Mesodermal cell (in vitro differentiated cells): ENCODE data around the gene PCSK5.
"Not testable (repeated sequence)": the region's sequence is repeated elsewhere in the genome, so short reads cannot be mapped to it uniquely, and the experiment has no call there.

ENCODE experiments used
- H3K27ac ChIP-seq: 2 replicates; pipeline ENCODE4 v1.7.0; 2013; ENCODE audit warnings: mild to moderate bottlenecking, low read depth, low read length, moderate library complexity; ENCODE audit not compliant: severe bottlenecking
- H3K36me3 ChIP-seq: 2 replicates; pipeline ENCODE4 v1.7.1; 2013; ENCODE audit warnings: mild to moderate bottlenecking, low read length, moderate library complexity; ENCODE audit not compliant: control insufficient read depth, insufficient read depth
- H3K4me1 ChIP-seq: one replicate; pipeline ENCODE4 v1.7.1; 2013; ENCODE audit warnings: mild to moderate bottlenecking, low read length; ENCODE audit not compliant: insufficient read depth, control insufficient read depth, poor library complexity, severe bottlenecking
- H3K4me3 ChIP-seq: 2 replicates; pipeline ENCODE4 v1.7.0; 2013; ENCODE audit warnings: low read length, control low read depth, mild to moderate bottlenecking; ENCODE audit not compliant: insufficient read depth, poor library complexity, severe bottlenecking; ENCODE audit errors: extremely low read depth
- H3K9me3 ChIP-seq: 2 replicates; pipeline ENCODE4 v1.7.1; 2013; ENCODE audit warnings: mild to moderate bottlenecking, low read length, moderate library complexity; ENCODE audit not compliant: control insufficient read depth
- WGBS, 2 experiments: methylation state at CpG; one replicate each; pipeline ENCODE4 v1.1.5; 2013; ENCODE audit warnings: missing lambda C conversion rate in 2 of 2; ENCODE audit not compliant: insufficient coverage in 2 of 2; 5-methylcytosine and 5-hydroxymethylcytosine counted together

PCSK5 gene

GRCh38 chr9:76294301-76294700, 403.8 kb downstream of the PCSK5 start:
- Histone ChIP-seq H3K9me3 (no peaks in the 10 kb centered on the region), H3K27ac (no peak overlapping the region), H3K4me1 (peaks cover 3% of the 10 kb centered on the region), H3K36me3 (no peaks in the 10 kb centered on the region), H3K4me3 (no peak overlapping the region)
- 71 to 100% methylated on average over 1 to 3 of the region's 5 CpGs for WGBS, 2 experiments

GRCh38 chr9:76296561-76297310, 406.3 kb downstream of the PCSK5 start:
- Histone ChIP-seq H3K27ac (no peak overlapping the region), H3K4me1 (peaks cover 3% of the 10 kb centered on the region), H3K4me3 (no peak overlapping the region), H3K9me3 (no peaks in the 10 kb centered on the region), H3K36me3 (no peaks in the 10 kb centered on the region)
- 83 to 92% methylated on average over 7 to 8 of the region's 11 CpGs for WGBS, 2 experiments

- no peak overlapping the region for H3K27ac ChIP-seq
Observed at GRCh38 chr9:76297721-76298239, 407.3 kb downstream of the PCSK5 start.

GRCh38 chr9:76298521-76299144, 408.2 kb downstream of the PCSK5 start:
- Histone ChIP-seq H3K4me3 (no peak overlapping the region), H3K36me3 (no peaks in the 10 kb centered on the region), H3K4me1 (peaks cover 7% of the 10 kb centered on the region), H3K9me3 (no peaks in the 10 kb centered on the region), H3K27ac (no peak overlapping the region)
- WGBS, 2 experiments, result 20% methylated on average over 1 of the region's 3 CpGs; no CpG with 5 or more reads in 1 of the 2 experiments

More at GRCh38 chr9:76297721-76298239, 407.3 kb downstream of the PCSK5 start:
- Histone ChIP-seq H3K4me1 (peaks cover 7% of the 10 kb centered on the region), H3K4me3 (no peak overlapping the region), H3K36me3 (no peaks in the 10 kb centered on the region), H3K9me3 (no peaks in the 10 kb centered on the region)
- 83 to 86% methylated on average over 12 to 13 of the region's 14 CpGs for WGBS, 2 experiments

- no peaks in the 10 kb centered on the region for H3K9me3 ChIP-seq
Observed at GRCh38 chr9:76302543-76302942, 412.1 kb downstream of the PCSK5 start.

GRCh38 chr9:76302947-76303550, 412.6 kb downstream of the PCSK5 start:
- Histone ChIP-seq H3K36me3 (no peaks in the 10 kb centered on the region), H3K4me3 (no peak overlapping the region)
- WGBS, 2 experiments, result no CpG with 5 or more reads among the region's 3 CpGs

More at GRCh38 chr9:76302543-76302942, 412.1 kb downstream of the PCSK5 start:
- H3K36me3 ChIP-seq, result no peaks in the 10 kb centered on the region
- no peak overlapping the region for H3K27ac ChIP-seq
- no peak overlapping the region for H3K4me3 ChIP-seq
- 67 to 100% methylated on average over 1 of the region's 3 CpGs for WGBS, 2 experiments
- peaks cover 4% of the 10 kb centered on the region for H3K4me1 ChIP-seq

GRCh38 chr9:76307047-76307446, 416.6 kb downstream of the PCSK5 start:
- not testable (repeated sequence) for H3K9me3 ChIP-seq, H3K36me3 ChIP-seq, H3K27ac ChIP-seq, H3K4me3 ChIP-seq, H3K4me1 ChIP-seq
- 16 to 29% methylated on average over 5 of the region's 7 CpGs for WGBS, 2 experiments

More at GRCh38 chr9:76302947-76303550, 412.6 kb downstream of the PCSK5 start:
- Histone ChIP-seq H3K4me1 (peaks cover 4% of the 10 kb centered on the region), H3K9me3 (no peaks in the 10 kb centered on the region), H3K27ac (no peak overlapping the region)

GRCh38 chr9:76310577-76310976, 420.1 kb downstream of the PCSK5 start:
- no peaks in the 10 kb centered on the region for H3K36me3 ChIP-seq
- no peak overlapping the region for H3K27ac ChIP-seq
- no peaks in the 10 kb centered on the region for H3K4me1 ChIP-seq
- H3K9me3 ChIP-seq, result no peaks in the 10 kb centered on the region
- no peak overlapping the region for H3K4me3 ChIP-seq
- WGBS, 2 experiments, result 93 to 98% methylated on average over 6 to 7 of the region's 7 CpGs

- Histone ChIP-seq H3K27ac (no peak overlapping the region), H3K4me3 (no peak overlapping the region), H3K36me3 (no peaks in the 10 kb centered on the region), H3K4me1 (no peaks in the 10 kb centered on the region), H3K9me3 (no peaks in the 10 kb centered on the region)
- WGBS, 2 experiments, result 80 to 92% methylated on average over 2 of the region's 5 CpGs
Observed at GRCh38 chr9:76310991-76311390, 420.5 kb downstream of the PCSK5 start.

GRCh38 chr9:76311537-76311936, 421.1 kb downstream of the PCSK5 start:
- WGBS, 2 experiments, result 61 to 77% methylated on average over 3 to 5 of the region's 5 CpGs
- H3K27ac ChIP-seq, result no peak overlapping the region
- H3K36me3 ChIP-seq, result no peaks in the 10 kb centered on the region
- H3K4me3 ChIP-seq, result no peak overlapping the region
- no peaks in the 10 kb centered on the region for H3K9me3 ChIP-seq
- H3K4me1 ChIP-seq, result no peaks in the 10 kb centered on the region
